Stomach (tissue), 4 donors: Measurements from ENCODE around the gene SART1.

ENCODE experiments used
- CTCF ChIP-seq, 7 experiments: fragments of 450-650 bp in 4 of 7; fragments of 200-600 bp in 3 of 7; sonication (generic) in 3 of 7; IDR thresholded peaks; one replicate each; pipeline ENCODE4 v1.5.1; 2016 to 2019; ENCODE audit warnings: antibody characterized with exemption in 7 of 7, control low read depth in 2 of 7, mild to moderate bottlenecking in 1 of 7
- EP300 ChIP-seq: sonication (generic); formaldehyde crosslinking; IDR thresholded peaks from one replicate; pipeline ENCODE4 v1.6.1; 2017; ENCODE audit warnings: antibody characterized with exemption

GRCh38 chr11:66002648-66003225 lies 41.2 kb downstream of the SART1 start:
- TF ChIP-seq EP300 (no peak), CTCF (IDR thresholded peaks at IDR 0.05) (peak in 2 of 7 experiments; percentile 7 to 21)
